Measurements from ENCODE around the gene APOBEC3B. TPM values are rescaled to one million over a fixed set of nuclear protein-coding genes. Genes with fewer than 3 reads are reported as not detected.
"Not testable (repeated sequence)": the region's sequence is repeated elsewhere in the genome, so short reads cannot be mapped to it uniquely, and the experiment has no call there.

APOBEC3B gene
- polyA plus RNA-seq, 3 donors, result 5.9 to 7.6 (median 6.5) TPM

DNA sequence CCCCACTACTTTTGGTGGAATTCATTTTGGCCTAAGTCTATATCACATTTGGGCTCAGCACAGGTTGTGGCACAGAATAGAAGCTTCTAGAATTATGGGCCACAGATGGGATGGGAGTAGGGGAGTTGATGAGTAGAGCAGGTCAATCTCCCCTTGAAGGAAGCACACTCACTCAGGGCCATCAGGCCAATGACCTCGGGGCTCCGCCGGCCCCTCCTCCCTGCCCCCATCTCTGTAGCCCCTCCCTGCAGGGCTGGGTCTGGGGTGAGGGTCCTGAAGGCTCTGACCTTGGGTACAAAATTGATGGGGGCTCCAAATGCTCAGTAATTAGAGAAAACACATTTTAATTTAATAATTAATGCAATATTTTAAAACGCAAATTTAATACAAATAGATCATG, 21.5 kb upstream of the APOBEC3B start:
- not testable (repeated sequence) for DNase-seq (ENCODE audit: extremely low read depth in 1 of 11, low read depth in 9 of 11, low spot score in 4 of 11)

- not testable (repeated sequence) for DNase-seq (ENCODE audit: extremely low read depth in 1 of 11, low read depth in 9 of 11, low spot score in 4 of 11)
Observed at GRCh38 chr22:38963291-38963738, 18.8 kb upstream of the APOBEC3B start.

GRCh38 chr22:38963872-38964271, 18.3 kb upstream of the APOBEC3B start:
- peak in 1 of 11 donors; percentile 33 for DNase-seq (ENCODE audit: extremely low read depth in 1 of 11, low read depth in 9 of 11, low spot score in 4 of 11)

GRCh38 chr22:38964306-38964705, 17.8 kb upstream of the APOBEC3B start:
- no peak for DNase-seq (ENCODE audit: extremely low read depth in 1 of 11, low read depth in 9 of 11, low spot score in 4 of 11)

DNA sequence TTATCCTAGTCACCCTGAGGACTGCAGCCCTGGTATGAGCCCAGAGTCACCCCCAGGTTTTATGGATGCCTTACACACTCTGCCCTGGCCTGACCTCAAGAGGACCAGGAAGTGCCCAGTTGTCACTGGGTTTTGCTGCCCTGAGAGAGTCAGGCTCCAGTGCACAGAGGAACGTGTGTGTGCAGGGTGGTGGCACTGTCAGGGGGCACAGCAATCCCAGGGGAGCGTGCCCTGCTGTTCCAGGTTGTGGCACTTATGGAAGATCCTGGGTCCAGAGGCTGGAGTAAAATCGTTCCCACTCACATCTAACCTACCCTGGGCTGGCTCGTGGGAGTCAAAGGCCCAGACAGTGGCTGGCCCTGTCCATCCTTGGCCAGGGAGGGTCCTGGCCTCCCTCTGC, 17.2 kb upstream of the APOBEC3B start:
- no peak for DNase-seq (ENCODE audit: extremely low read depth in 1 of 11, low read depth in 9 of 11, low spot score in 4 of 11)

DNA sequence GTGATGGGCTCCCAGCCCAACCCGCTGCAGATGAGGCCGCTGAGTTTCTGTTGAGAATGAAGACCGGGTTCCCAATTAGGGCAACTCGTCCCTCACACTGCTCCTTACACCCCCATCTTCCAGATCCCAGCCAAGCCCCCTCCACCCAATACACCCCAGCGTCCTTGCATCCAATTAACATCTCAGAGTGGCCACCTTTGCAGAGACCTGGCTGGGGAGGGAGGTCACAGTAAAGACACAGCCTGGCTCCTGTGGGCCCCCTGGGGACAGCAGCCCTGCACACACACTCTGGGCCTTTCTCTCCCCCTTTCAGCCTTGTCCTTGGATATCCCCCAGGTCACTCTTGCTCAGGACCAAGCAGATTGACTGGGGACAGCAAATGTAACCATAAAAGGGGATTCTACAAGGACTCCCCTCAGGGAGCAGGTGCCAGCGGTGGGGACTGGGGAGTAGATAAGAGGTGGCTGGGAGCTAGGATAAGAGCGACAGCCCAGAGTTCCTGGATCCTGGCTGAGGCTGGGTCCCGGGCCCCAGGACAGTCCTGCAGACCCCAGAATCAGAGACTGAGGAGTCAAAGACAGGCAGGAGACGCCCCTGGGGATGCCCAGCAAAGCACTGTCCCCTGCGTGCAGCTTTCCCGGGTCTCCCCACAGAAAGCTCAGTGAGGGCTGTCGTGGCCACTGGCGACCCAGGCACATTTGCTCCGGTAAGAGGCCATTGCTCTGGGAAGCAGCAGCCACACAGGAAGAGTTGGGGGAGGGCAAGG, 16.4 kb upstream of the APOBEC3B start:
- DNase-seq (ENCODE audit: extremely low read depth in 1 of 11, low read depth in 9 of 11, low spot score in 4 of 11), result no peak

DNA sequence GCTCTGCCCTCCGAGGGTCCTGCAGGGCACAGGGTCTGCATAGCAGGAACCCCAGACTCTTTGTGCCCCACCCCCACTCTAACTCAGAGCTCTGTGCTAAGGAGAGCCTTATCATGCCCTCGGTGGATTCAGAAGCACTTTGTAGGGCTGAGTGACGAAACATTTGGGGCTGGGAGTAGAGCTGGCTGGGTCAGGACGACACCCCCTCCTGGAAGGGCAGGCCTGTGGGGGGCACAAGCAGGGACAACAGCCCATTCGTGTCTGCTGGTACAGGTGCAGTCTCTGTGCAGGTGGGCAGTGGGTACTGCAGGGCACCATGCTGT, 15.8 kb upstream of the APOBEC3B start:
- DNase-seq (ENCODE audit: extremely low read depth in 1 of 11, low read depth in 9 of 11, low spot score in 4 of 11), result no peak

DNA sequence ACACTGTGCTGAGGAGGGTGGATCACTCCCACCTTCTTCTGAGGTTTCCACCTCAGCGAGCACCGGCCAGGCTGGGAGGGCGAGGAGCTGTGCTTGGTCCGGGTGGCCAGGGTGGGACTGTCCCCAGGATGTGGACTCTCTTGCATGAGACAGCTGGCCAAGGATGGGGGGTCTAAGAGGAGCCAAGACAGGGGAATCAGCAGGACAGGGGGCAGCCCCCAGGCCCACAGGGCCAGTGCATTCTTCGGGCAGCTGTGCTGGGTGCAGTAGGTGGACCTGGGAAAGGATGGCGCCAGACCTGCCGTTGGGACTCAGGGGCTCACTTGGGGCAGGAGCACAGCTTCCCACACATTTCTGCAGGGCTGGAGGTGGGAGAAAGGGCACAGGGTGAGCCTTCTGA, 15.2 kb upstream of the APOBEC3B start:
- DNase-seq (ENCODE audit: extremely low read depth in 1 of 11, low read depth in 9 of 11, low spot score in 4 of 11), result no peak

DNA sequence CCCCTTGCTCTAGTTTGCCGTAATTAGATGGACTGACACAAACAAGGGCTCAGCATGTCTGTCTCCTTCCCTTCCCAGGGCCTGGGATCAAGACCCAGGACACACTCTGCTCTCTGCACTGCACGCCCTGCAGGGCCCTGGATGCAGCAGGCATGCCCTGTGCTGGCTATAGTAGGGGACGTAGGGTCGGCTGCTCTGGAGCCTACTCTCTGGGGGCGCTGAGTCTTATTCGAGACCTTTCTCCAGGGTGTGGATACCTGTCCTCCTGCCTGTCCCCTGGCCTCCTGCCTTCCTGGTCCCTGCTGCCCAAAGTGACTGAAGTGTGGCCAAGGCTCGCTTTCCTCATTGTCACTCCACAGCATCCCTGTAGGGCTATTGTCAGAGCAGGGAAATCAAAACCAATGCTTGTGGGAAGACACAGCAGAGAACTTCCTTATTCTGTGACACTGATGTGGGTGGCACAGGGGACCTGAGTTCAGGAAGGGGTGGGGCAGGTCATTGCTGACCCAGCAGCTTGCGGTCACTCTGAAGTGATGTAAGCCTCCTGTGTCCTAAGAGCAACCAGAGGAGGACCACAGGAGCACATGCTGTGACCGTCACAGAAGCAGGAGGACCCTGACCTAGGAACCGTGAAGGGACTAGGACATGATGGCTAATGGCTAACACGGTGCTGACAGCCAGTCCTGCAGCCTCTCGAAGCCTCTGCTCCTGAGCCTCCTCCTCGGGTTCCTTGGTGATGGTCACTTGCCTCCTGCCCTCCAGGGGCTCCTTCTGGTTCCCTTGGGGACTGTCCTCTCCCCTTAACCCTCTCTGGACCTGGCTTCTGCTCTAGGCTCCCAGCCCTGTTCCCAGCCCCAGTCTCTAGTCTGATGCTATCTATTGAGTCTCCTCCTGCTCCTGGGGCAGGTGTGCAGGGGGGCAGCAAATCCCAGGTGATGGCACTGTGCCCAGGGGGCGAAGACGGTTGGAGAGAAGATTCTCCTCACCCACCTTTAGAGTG, 14.4 kb upstream of the APOBEC3B start:
- no peak for DNase-seq (ENCODE audit: extremely low read depth in 1 of 11, low read depth in 9 of 11, low spot score in 4 of 11)

DNA sequence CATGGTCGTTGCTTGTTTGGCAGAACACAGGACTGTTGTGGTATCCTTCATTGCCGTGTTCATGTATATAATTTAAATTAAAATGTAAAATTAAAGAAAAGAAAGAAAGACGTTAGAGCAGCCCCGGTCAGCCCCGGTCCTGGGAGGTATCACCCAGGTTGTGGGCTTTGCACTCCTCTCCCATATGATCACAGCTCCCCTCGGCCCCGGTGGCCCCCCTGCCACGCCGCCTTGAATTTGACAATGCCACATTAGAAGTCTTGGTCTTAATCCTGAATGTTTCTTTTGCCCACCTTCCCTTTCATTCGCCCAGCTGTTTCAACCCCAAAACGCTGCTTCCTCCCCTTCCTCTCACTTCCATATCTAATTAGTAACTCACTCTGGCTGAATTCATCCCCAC, 13.3 kb upstream of the APOBEC3B start:
- DNase-seq (ENCODE audit: extremely low read depth in 1 of 11, low read depth in 9 of 11, low spot score in 4 of 11), result no peak

DNA sequence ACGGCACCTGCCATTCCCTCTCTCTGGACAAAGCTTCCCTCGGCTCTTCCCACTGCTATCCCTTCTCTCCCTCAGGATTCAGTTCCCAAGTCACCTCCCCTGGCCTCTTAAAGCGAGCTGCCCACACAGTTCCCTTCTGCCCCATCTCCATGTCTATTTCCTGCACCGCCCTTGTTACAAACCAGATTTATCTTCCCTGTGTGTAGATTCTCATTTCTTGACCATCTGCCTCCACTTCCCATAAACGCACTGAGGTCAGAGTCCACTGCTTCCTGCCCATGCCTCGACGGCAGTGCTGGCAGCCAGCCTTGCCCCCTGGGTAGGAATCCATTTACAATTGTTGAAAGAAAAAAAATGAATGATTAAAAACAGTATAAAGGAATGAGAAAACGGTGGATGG, 11.6 kb upstream of the APOBEC3B start:
- DNase-seq (ENCODE audit: extremely low read depth in 1 of 11, low read depth in 9 of 11, low spot score in 4 of 11), result no peak

DNA sequence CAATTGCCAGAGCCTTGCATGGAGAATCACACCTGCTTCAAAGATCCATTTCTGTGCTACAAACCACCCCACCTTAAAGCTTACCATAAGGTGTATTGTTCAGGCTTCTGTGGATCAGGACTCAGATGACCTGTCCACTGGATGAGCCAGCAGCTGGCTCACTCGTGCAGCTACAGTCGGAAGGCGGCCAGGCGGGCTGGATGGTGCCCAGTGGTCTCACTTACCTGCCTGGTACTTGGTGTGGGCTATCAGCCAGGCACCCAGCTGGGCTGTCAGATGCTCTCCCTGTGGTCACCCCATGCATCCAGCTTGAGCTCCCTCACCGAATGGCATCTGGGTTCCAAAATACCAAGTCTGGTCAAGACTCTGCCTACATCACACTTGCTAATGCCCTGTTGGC, 10.9 kb upstream of the APOBEC3B start:
- no peak for DNase-seq (ENCODE audit: extremely low read depth in 1 of 11, low read depth in 9 of 11, low spot score in 4 of 11)

GRCh38 chr22:38971791-38972190, 10.4 kb upstream of the APOBEC3B start:
- no peak for DNase-seq (ENCODE audit: extremely low read depth in 1 of 11, low read depth in 9 of 11, low spot score in 4 of 11)

- no peak for DNase-seq (ENCODE audit: extremely low read depth in 1 of 11, low read depth in 9 of 11, low spot score in 4 of 11)
Observed at GRCh38 chr22:38972558-38972957, 9.6 kb upstream of the APOBEC3B start.

- DNase-seq (ENCODE audit: extremely low read depth in 1 of 11, low read depth in 9 of 11, low spot score in 4 of 11), result peak in 1 of 11 donors; percentile 32
Observed at GRCh38 chr22:38973289-38974169, 8.6 kb upstream of the APOBEC3B start.

DNA sequence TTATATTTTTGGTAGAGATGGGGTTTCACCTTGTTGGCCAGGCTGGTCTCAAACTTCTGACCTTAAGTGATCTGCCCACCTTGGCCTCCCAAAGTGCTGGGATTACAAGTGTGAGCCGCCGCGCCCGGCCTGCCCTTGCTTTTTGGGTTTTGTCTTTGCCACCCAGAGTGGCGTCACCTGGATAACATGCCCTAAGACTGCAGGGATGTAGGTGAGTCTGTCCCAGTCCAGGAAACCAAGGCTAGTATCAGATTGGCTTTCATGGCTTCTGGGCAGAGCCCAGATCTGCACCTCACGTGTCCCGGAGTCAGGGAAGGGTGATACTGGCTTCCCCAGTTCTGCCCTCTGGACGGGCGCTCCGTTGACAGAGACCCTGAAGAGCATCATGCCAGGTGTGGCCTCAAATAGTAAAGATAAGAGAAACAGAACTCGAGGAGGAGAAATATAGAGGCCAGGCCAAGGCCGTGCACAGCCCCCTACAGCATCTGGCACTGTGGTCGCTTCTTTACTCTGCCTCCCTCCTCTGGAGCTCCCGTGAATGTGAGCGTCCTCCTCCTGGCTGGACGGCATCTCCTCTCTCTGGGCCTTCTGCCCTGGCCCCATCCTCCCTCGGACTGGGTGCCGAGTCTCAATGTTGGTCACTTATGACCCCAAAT, 7.8 kb upstream of the APOBEC3B start:
- DNase-seq (ENCODE audit: extremely low read depth in 1 of 11, low read depth in 9 of 11, low spot score in 4 of 11), result no peak

DNA sequence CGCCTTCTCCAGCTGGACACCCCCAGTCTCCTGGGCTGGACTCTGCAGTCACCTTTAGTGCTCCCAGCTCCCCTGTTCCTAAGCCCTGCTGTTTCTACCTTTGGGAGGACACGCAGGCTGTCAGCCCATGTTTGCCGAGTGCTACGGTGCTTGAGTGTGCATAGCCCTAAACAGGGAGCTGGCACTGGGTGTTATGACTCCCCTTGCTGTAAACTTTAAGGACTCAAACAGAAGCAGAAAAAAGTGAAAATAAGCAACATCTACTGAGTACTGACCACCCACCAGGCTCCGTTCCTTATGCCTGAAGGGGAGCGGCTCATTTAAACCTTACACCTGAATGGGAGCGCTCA, 7.3 kb upstream of the APOBEC3B start:
- no peak for DNase-seq (ENCODE audit: extremely low read depth in 1 of 11, low read depth in 9 of 11, low spot score in 4 of 11)

DNA sequence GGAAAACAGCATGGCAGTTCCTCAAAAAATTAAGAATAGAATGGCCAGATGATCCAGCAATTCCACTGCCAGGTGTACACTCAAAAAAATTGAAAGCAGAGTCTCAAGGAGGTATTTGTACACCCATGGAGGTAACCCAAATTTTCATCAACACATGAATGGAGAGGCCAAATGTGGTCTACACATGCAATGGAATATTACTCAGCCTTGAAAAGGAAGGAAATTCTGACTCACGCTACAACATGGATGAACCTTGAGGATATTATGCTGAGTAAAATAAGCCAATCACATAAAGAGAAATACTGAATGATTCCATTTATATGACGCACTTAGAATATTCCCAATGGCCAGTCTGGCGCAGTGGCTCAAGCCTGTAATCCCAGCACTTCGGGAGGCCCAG, 4.9 kb upstream of the APOBEC3B start:
- DNase-seq (ENCODE audit: extremely low read depth in 1 of 11, low read depth in 9 of 11, low spot score in 4 of 11), result not testable (repeated sequence)

DNA sequence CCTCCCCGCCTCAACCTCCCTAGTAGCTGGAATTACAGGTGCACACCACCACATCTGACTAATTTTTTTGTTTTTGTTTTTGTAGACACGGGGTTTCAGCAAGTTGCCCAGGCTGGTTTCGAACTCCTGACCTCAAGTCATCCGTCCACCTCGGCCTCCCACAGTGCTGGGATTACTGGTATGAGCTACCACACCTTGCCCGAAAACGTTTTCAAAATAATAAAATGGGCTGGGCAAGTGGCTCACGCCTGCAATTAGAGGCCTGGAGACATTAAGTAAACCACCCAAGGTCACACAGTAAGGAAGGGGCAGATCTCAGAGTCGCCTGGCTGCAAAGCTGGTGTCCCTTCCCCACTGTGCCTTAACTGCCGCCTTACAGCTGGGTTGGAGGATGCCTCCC, 1.6 kb upstream of the APOBEC3B start:
- DNase-seq (ENCODE audit: extremely low read depth in 1 of 11, low read depth in 9 of 11, low spot score in 4 of 11), result not testable (repeated sequence)

All from renal cortex interstitium (tissue), 11 donors.